A673 (cell line): ENCODE results near the gene TM4SF1. TPM values are rescaled to one million over a fixed set of nuclear protein-coding genes. Genes with fewer than 3 reads are reported as not detected.

ENCODE experiments used
- BruUV-seq: library from RNA; stranded (reverse); fragments of 400-500 nt; replicated peaks from 2 replicates; lab custom pipeline; 2021; lab: Mats Ljungman, UMichigan
- CTCF ChIA-PET: fragments of 300-600 bp; sonication (Branson Sonifier 250); formaldehyde crosslinking; loops from one replicate; lab custom pipeline; 2022; ENCODE audit warnings: antibody characterized with exemption; lab: Charles Lee
- POLR2A ChIA-PET: fragments of 300-600 bp; sonication (Branson Sonifier 250); formaldehyde crosslinking; loops from one replicate; lab custom pipeline; 2022; ENCODE audit warnings: antibody characterized with exemption; ENCODE audit not compliant: low non-redundant PET; lab: Charles Lee
- DNase-seq: peaks from one replicate; pipeline ENCODE4 v3.0.0-alpha.2; 2015; ENCODE audit warnings: low spot score
- H3K27ac ChIP-seq: fragments of 200-600 bp; sonication (generic); 2 replicates; pipeline ENCODE4 v1.5.1; 2016; ENCODE audit warnings: mixed run types, low read depth, mild to moderate bottlenecking, mixed read lengths, antibody characterized with exemption, low read length; ENCODE audit not compliant: poor library complexity, severe bottlenecking
- H3K27me3 ChIP-seq: fragments of 200-600 bp; sonication (generic); replicated peaks from 2 replicates; pipeline ENCODE4 v1.6.1; 2017; ENCODE audit warnings: mixed run types, low read depth, mild to moderate bottlenecking, mixed read lengths, antibody characterized with exemption, low read length; ENCODE audit not compliant: insufficient read depth, poor library complexity
- H3K36me3 ChIP-seq: fragments of 200-600 bp; sonication (generic); 2 replicates; pipeline ENCODE4 v1.6.1; 2016; ENCODE audit warnings: mixed run types, mild to moderate bottlenecking, mixed read lengths, antibody characterized with exemption, low read length; ENCODE audit not compliant: insufficient read depth, poor library complexity, severe bottlenecking
- H3K4me1 ChIP-seq: fragments of 200-600 bp; sonication (generic); 2 replicates; pipeline ENCODE4 v1.6.1; 2017; ENCODE audit warnings: mixed run types, mild to moderate bottlenecking, mixed read lengths, antibody characterized with exemption, low read length; ENCODE audit not compliant: insufficient read depth, poor library complexity, severe bottlenecking
- H3K4me3 ChIP-seq: fragments of 200-600 bp; sonication (generic); 2 replicates; pipeline ENCODE4 v1.5.1; 2016; ENCODE audit warnings: low read depth, mixed run types, mild to moderate bottlenecking, mixed read lengths, low read length; ENCODE audit not compliant: poor library complexity, severe bottlenecking
- H3K9me3 ChIP-seq: fragments of 200-600 bp; sonication (generic); 2 replicates; pipeline ENCODE4 v1.6.1; 2016; ENCODE audit warnings: mixed run types, low read depth, mild to moderate bottlenecking, mixed read lengths, antibody characterized with exemption, low read length; ENCODE audit not compliant: poor library complexity, severe bottlenecking
- CTCF ChIP-seq: fragments of 300-800, 200-600 bp; sonication (generic); conservative IDR thresholded peaks from 2 replicates; pipeline ENCODE4 v1.5.1; 2017; ENCODE audit warnings: low read depth, mild to moderate bottlenecking, antibody characterized with exemption, low read length, moderate library complexity, mixed read lengths
- EZH2 ChIP-seq: fragments of 200-600 bp; sonication (generic); IDR thresholded peaks from 2 replicates; pipeline ENCODE4 v1.6.1; 2017; ENCODE audit warnings: borderline replicate concordance, low read depth, mild to moderate bottlenecking, mixed read lengths, antibody characterized with exemption, low read length; ENCODE audit not compliant: poor library complexity, severe bottlenecking
- intact Hi-C: fragments of 100-400 bp; cut with micrococcal nuclease; formaldehyde crosslinking; loops from one replicate; pipeline ENCODE4 v1.10.0; 2022; ENCODE audit not compliant: unreplicated experiment
- total RNA-seq: library from RNA; stranded (reverse); gene quantifications from 2 replicates; pipeline ENCODE4 v1.2.3, GENCODE V29; 2021

The TM4SF1 gene
- total RNA-seq, 1 experiment from 2014 or later, result 0.28 TPM

GRCh38 chr3:149336925-149337324, 40.5 kb downstream of the TM4SF1 start:
- Histone ChIP-seq H3K4me1 (peaks cover 26% of the 10 kb centered on the region), H3K27me3 (no peaks in the 10 kb centered on the region), H3K4me3 (no peak overlapping the region), H3K27ac (no peak overlapping the region), H3K36me3 (no peaks in the 10 kb centered on the region), H3K9me3 (no peaks in the 10 kb centered on the region)
- BruUV-seq, result no TSS peak
- no peak for DNase-seq
- intact Hi-C loops, result loop anchor here (5.0 kb wide), 1 partner anchor 380 kb away; no protein-coding TSS in a partner anchor
- TF ChIP-seq EZH2 (no peak), CTCF (no peak)
- ChIA-PET CTCF (no interaction called here), POLR2A (no interaction called here)

GRCh38 chr3:149333176-149333859, 44.1 kb downstream of the TM4SF1 start, which contains the start of gene TM4SF18:
TM4SF18 (minus strand) TSS chr3:149333636; CDS start chr3:149333382, 254 bp downstream.
- BruUV-seq, result no TSS peak
- POLR2A ChIA-PET, result no interaction called here
- no peak within 1 kb of the TSS for H3K27ac ChIP-seq

GRCh38 chr3:149332771-149333170, 44.7 kb downstream of the TM4SF1 start:
- no peak overlapping the region for H3K4me3 ChIP-seq
- ChIA-PET POLR2A (no interaction called here), CTCF (interaction anchor here (1.0 kb wide), 1 partner anchor 212 kb away, joined by 4 read pairs; no protein-coding TSS in a partner anchor)
- TF ChIP-seq EZH2, result no peak
- no peak for TF ChIP-seq CTCF
- H3K36me3 ChIP-seq, result no peaks in the 10 kb centered on the region
- no TSS peak for BruUV-seq
- H3K27ac ChIP-seq, result no peak overlapping the region
- no peaks in the 10 kb centered on the region for H3K9me3 ChIP-seq
- peak; percentile 24 for DNase-seq
- intact Hi-C loops, result no loop called here
- H3K27me3 ChIP-seq, result no peaks in the 10 kb centered on the region
- peaks cover 18% of the 10 kb centered on the region for H3K4me1 ChIP-seq

More at GRCh38 chr3:149333176-149333859, 44.1 kb downstream of the TM4SF1 start, which contains the start of gene TM4SF18:
- TF ChIP-seq CTCF, result no peak
- TF ChIP-seq EZH2, result no peak
- no peaks in the 10 kb centered on the region for H3K36me3 ChIP-seq
- no peak within 1 kb of the TSS for H3K4me3 ChIP-seq
- intact Hi-C loops, result no loop called here
- DNase-seq, result no peak
- no peaks in the 10 kb centered on the region for H3K27me3 ChIP-seq
- peaks cover 18% of the 10 kb centered on the region for H3K4me1 ChIP-seq
- H3K9me3 ChIP-seq, result no peaks in the 10 kb centered on the region
- CTCF ChIA-PET, result interaction anchor here (1.0 kb wide), 1 partner anchor 213 kb away, joined by 4 read pairs; no protein-coding TSS in a partner anchor
